GM12878 (cell line): ENCODE results near the gene TAF6. TPM values are rescaled to one million over a fixed set of nuclear protein-coding genes. Genes with fewer than 3 reads are reported as not detected.

Experiments used
- CBX3 ChIP-seq: fragments of 200-600 bp; sonication (generic); IDR thresholded peaks from 2 replicates; pipeline ENCODE4 v1.6.1; 2016; ENCODE audit warnings: low read depth, borderline replicate concordance
- ELK1 ChIP-seq: IDR thresholded peaks from 2 replicates; pipeline ENCODE4 v1.6.1; 2012; ENCODE audit warnings: low read depth, low read length, improper control_type of control experiment
- KDM1A ChIP-seq: fragments of 200-600 bp; sonication (generic); IDR thresholded peaks from 2 replicates; pipeline ENCODE4 v1.6.1; 2016; ENCODE audit warnings: borderline replicate concordance
- MTA3 ChIP-seq: IDR thresholded peaks from 2 replicates; pipeline ENCODE4 v1.6.1; 2012; ENCODE audit warnings: low read length, inconsistent platforms, borderline replicate concordance
- PAX8 ChIP-seq: fragments of 450-650 bp; IDR thresholded peaks from 2 replicates; pipeline ENCODE4 v1.6.1; 2017; ENCODE audit warnings: mild to moderate bottlenecking, moderate library complexity
- TARDBP ChIP-seq: IDR thresholded peaks from 2 replicates; pipeline ENCODE4 v1.6.1; 2016; ENCODE audit warnings: borderline replicate concordance
- ZBTB33 ChIP-seq: fragments of 450-650 bp; IDR thresholded peaks from 2 replicates; pipeline ENCODE4 v1.6.1; 2017; ENCODE audit warnings: mild to moderate bottlenecking
- polyA plus RNA-seq, 11 experiments: library from polyadenylated mRNA; depleted of rRNA in 4 of 11; unstranded in 6 of 11; stranded (reverse) in 5 of 11; fragments of >200 nt; fragmentation: Nextera tagmentation in 4 of 11; fragmentation: Illumina TruSeq in 1 of 11; extraction: Ambion mirVana in 4 of 11; extraction: Trizol in 1 of 11; gene quantifications; 1 replicate in 1 of 11; 2 replicates in 10 of 11; pipeline versions ENCODE4 v1.2.1 to v1.2.3, GENCODE V29; 2011 to 2016; ENCODE audit warnings: inconsistent platforms in 2 of 11, missing spikeins in 2 of 11, low read depth in 1 of 11
- total RNA-seq, 4 experiments: library from RNA; depleted of rRNA in 3 of 4; stranded (reverse); fragments of >200 nt in 3 of 4; fragmentation: Illumina TruSeq in 1 of 4; extraction: Trizol in 1 of 4; gene quantifications; 2 replicates each; pipeline versions ENCODE4 v1.2.1 to v1.2.3, GENCODE V29; 2013 to 2021
- TF ChIP-seq, protein P1 (sequence below): IDR thresholded peaks from 2 replicates; pipeline ENCODE4 v1.6.1; 2012; ENCODE audit warnings: improper control_type of control experiment, low read depth, low read length; ENCODE audit not compliant: insufficient replicate concordance
- TF ChIP-seq, protein P2 (sequence below): fragments of 450-650 bp; IDR thresholded peaks from 2 replicates; pipeline ENCODE4 v1.6.1; 2016; ENCODE audit warnings: mild to moderate bottlenecking, moderate library complexity, borderline replicate concordance
- TF ChIP-seq, protein P3 (sequence below): fragments of 450-650 bp; formaldehyde crosslinking; IDR thresholded peaks from 2 replicates; pipeline ENCODE4 v1.4.0; 2022; ENCODE audit warnings: mild to moderate bottlenecking, moderate library complexity
- TF ChIP-seq, protein P4 (sequence below): IDR thresholded peaks from 2 replicates; pipeline ENCODE4 v1.6.1; 2011; ENCODE audit warnings: low read depth, mild to moderate bottlenecking, low read length, moderate library complexity, borderline replicate concordance; ENCODE audit errors: extremely low read depth

Gene TAF6
- total and polyA plus RNA-seq, 10 of the 15 experiments (the other 5 are each of a cell fraction or from before 2014, with no cell fraction given): 0.27 to 42.6 (median 17.0) TPM

DNA sequence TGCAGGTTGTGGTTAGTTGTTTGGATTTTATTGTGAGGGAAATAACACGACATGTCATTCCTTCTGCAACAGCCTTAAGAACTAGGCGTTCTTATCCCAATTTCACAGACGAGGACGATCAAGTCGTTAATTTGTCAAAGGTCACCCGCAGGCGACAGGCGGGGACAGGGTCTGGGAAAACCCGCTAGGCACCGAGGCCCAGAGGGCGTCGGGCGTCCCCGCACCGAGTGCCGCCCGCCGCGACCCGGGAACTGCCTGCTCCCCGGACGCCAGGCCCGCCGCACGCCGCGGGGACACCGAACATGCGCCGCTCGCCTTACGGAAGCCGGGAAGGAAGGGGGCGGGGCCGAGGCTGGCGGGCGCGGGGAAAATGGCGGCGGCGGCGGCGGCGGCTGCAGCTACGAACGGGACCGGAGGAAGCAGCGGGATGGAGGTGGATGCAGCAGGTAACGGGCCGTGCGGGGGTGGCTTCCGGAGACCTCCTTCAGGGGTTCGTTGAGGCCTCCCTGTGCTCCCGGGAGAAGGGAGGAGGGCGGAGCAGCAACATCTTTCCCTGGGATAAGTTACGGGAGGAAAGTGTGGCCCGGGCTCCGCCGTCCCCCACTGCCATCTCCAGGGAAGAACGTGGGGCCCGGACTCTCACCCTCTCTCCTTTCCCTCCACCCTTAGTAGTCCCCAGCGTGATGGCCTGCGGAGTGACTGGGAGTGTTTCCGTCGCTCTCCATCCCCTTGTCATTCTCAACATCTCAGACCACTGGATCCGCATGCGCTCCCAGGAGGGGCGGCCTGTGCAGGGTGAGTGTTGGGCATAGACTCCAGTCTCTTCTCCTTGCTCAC lies 30.3 kb downstream of the TAF6 start, which contains the start of gene COPS6 (continued):
- TF ChIP-seq, protein P1, sequence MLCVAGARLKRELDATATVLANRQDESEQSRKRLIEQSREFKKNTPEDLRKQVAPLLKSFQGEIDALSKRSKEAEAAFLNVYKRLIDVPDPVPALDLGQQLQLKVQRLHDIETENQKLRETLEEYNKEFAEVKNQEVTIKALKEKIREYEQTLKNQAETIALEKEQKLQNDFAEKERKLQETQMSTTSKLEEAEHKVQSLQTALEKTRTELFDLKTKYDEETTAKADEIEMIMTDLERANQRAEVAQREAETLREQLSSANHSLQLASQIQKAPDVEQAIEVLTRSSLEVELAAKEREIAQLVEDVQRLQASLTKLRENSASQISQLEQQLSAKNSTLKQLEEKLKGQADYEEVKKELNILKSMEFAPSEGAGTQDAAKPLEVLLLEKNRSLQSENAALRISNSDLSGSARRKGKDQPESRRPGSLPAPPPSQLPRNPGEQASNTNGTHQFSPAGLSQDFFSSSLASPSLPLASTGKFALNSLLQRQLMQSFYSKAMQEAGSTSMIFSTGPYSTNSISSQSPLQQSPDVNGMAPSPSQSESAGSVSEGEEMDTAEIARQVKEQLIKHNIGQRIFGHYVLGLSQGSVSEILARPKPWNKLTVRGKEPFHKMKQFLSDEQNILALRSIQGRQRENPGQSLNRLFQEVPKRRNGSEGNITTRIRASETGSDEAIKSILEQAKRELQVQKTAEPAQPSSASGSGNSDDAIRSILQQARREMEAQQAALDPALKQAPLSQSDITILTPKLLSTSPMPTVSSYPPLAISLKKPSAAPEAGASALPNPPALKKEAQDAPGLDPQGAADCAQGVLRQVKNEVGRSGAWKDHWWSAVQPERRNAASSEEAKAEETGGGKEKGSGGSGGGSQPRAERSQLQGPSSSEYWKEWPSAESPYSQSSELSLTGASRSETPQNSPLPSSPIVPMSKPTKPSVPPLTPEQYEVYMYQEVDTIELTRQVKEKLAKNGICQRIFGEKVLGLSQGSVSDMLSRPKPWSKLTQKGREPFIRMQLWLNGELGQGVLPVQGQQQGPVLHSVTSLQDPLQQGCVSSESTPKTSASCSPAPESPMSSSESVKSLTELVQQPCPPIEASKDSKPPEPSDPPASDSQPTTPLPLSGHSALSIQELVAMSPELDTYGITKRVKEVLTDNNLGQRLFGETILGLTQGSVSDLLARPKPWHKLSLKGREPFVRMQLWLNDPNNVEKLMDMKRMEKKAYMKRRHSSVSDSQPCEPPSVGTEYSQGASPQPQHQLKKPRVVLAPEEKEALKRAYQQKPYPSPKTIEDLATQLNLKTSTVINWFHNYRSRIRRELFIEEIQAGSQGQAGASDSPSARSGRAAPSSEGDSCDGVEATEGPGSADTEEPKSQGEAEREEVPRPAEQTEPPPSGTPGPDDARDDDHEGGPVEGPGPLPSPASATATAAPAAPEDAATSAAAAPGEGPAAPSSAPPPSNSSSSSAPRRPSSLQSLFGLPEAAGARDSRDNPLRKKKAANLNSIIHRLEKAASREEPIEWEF: no peak
- TF ChIP-seq ZBTB33 (no peak), KDM1A (no peak), TARDBP (peak; percentile 46; the same call in 1 of the 2 replicates), MTA3 (no peak), ELK1 (no peak; the same call in 1 of the 2 replicates), CBX3 (no peak), PAX8 (no peak)
- TF ChIP-seq, protein P2, sequence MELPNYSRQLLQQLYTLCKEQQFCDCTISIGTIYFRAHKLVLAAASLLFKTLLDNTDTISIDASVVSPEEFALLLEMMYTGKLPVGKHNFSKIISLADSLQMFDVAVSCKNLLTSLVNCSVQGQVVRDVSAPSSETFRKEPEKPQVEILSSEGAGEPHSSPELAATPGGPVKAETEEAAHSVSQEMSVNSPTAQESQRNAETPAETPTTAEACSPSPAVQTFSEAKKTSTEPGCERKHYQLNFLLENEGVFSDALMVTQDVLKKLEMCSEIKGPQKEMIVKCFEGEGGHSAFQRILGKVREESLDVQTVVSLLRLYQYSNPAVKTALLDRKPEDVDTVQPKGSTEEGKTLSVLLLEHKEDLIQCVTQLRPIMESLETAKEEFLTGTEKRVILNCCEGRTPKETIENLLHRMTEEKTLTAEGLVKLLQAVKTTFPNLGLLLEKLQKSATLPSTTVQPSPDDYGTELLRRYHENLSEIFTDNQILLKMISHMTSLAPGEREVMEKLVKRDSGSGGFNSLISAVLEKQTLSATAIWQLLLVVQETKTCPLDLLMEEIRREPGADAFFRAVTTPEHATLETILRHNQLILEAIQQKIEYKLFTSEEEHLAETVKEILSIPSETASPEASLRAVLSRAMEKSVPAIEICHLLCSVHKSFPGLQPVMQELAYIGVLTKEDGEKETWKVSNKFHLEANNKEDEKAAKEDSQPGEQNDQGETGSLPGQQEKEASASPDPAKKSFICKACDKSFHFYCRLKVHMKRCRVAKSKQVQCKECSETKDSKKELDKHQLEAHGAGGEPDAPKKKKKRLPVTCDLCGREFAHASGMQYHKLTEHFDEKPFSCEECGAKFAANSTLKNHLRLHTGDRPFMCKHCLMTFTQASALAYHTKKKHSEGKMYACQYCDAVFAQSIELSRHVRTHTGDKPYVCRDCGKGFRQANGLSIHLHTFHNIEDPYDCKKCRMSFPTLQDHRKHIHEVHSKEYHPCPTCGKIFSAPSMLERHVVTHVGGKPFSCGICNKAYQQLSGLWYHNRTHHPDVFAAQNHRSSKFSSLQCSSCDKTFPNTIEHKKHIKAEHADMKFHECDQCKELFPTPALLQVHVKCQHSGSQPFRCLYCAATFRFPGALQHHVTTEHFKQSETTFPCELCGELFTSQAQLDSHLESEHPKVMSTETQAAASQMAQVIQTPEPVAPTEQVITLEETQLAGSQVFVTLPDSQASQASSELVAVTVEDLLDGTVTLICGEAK: no peak
- TF ChIP-seq, protein P3, sequence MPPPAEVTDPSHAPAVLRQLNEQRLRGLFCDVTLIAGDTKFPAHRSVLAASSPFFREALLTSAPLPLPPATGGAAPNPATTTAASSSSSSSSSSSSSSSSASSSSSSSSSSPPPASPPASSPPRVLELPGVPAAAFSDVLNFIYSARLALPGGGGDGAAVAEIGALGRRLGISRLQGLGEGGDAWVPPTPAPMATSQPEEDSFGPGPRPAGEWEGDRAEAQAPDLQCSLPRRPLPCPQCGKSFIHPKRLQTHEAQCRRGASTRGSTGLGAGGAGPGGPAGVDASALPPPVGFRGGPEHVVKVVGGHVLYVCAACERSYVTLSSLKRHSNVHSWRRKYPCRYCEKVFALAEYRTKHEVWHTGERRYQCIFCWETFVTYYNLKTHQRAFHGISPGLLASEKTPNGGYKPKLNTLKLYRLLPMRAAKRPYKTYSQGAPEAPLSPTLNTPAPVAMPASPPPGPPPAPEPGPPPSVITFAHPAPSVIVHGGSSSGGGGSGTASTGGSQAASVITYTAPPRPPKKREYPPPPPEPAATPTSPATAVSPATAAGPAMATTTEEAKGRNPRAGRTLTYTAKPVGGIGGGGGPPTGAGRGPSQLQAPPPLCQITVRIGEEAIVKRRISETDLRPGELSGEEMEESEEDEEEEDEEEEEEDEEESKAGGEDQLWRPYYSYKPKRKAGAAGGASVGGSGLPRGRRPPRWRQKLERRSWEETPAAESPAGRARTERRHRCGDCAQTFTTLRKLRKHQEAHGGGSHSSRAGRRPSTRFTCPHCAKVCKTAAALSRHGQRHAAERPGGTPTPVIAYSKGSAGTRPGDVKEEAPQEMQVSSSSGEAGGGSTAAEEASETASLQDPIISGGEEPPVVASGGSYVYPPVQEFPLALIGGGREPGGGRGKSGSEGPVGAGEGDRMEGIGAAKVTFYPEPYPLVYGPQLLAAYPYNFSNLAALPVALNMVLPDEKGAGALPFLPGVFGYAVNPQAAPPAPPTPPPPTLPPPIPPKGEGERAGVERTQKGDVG (CRISPR knock-in tag): no peak
- TF ChIP-seq, protein P4, sequence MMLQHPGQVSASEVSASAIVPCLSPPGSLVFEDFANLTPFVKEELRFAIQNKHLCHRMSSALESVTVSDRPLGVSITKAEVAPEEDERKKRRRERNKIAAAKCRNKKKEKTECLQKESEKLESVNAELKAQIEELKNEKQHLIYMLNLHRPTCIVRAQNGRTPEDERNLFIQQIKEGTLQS: no peak
